Hematopoietic multipotent progenitor cell treated with erythropoietin and hydrocortisone succinate and interleukin-3 and kit ligand, for 6 days (in vitro differentiated cells): ENCODE measurements around the gene AFG3L2.

ENCODE experiments used
- DNase-seq: peaks from one replicate; pipeline ENCODE4 v3.0.0-alpha.2; 2015

AFG3L2 gene

DNA sequence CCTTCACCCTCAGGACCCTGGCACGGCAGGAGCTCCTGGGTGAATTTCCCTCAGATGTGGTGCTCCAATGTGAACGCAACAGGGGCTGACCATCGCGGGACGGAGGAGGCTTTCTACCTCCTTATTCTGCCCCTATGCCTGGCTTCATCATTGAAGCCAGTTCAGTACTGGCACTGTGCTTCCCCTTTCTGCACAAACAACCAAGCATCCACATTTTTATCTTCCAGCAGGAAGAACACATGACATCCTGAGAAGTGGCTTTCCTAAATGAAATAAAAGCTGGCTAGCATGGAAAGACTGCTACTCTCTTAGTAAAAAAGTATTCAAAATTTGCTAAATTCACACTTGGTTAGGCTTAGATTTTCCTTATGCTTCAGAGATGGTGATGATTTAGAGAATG, 24.8 kb downstream of the AFG3L2 start:
- no peak for DNase-seq

DNA sequence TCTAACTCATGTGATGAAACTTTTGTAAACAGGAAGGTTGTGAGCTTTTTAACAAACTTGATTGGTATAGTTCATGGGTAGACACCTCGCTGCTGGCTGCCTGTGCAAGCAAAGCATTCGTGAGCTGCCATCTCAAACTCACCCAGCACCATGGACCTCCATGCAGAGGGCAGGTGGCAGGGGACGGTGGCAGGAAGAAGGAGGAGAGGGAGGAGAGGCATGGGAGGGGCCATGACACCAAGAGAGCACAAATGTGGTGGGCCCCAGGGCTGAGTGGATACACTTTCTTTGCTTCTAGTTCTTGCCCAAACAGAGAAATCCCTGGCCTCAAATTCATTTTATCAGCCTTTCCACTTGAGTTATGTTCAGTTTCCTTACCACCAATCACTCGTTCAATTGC, 29.1 kb downstream of the AFG3L2 start:
- no peak for DNase-seq

DNA sequence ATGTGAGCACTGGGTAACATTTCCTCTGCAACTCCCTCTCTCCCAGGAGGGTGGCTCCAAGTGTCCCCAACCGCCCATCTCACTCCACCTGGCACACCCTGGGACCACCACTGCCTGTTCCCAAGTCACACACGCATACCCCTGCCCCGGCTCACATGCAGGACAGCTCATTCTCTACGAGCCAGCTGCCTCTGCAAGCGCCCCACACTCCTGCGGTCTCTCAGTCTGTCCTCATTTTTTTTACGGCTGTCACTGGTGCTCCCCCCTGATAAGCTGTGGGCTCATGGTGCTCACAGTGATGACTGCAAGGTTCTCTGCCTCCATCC, 30.8 kb downstream of the AFG3L2 start:
- DNase-seq, result no peak

DNA sequence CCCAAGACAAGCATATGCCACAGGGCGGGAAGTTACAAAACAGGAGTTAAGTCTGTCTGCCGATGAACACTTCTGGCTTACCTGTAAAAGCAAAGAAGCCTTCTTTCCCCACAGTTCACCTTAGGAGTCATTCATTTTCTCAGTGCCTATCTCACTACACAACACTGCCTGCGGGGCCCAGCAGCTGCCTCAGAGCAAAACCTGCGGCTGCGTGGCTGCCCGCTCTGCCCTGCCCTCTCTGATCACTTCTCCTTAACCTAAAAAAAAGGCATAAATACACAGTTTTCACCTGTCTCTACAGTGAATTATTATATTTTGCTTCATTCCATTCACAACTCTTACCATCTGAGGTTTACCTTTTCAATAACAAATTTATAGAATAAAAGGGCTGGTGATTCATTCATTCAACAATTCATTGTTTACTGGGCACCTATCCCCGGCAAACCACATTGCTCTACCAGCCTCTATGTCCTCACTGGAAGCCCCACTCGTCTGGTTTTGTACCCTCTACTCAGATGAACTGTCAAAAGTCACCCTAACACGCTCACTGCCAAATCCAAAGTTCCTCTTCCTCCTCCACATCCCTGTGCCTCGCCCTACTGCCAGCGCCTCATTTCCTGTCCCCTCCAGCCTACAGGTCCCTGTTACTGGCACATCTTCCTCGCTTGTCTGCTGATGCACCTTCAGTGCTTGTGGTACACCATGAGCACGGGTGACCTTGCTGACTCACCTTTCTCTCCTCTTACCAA, 31.4 kb downstream of the AFG3L2 start:
- DNase-seq, result no peak

DNA sequence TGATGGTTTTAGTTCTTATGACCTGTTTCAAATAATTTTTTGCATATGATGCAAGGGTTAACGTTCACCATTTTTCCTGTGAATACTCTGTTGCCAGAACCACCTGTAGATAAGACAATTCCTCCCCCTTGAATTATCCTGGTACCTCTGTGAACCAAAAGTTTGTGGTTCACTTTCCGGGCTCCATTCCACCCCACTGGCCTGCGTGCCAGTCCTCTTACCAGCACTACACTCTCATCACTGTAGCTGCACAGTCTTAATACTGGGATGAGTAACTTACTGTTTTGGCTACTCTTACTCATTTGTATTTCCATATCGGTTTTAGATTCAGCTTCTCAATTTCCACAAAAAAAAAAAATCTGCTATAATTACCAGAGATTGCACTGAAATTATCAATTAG, 34.4 kb downstream of the AFG3L2 start:
- DNase-seq, result no peak

DNA sequence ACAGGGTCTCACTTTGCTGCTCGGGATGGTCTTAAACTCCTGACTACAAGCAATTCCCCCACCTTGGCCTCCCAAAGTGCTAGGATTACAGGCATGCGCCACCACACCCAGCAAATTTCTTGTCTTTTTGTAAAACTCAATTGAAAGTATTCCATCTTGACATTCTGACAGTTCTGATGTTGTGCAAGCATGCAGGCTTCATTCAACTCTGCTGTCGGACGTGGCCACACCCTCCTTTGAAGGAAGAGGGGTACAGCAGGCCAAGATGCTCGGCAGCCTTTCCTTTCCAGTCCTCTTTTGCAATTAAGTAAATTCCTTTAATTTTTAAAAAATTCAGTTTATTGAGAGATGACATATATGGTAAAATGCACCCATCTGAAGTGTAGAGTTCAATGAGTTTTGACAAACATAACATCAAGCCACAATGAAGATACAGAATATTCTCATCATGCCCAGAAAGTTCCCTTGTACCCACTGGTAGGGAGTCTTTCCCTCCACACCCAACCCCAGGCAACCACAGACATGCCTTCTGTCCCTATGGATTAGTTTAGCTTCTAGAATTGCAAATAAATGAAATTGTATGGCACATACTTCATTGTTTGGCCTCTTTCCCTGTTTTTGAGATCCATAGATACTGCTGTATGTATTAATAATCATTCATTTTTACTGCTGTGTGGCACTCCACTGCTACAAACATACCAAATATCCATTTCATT, 35.9 kb downstream of the AFG3L2 start:
- DNase-seq, result no peak

DNA sequence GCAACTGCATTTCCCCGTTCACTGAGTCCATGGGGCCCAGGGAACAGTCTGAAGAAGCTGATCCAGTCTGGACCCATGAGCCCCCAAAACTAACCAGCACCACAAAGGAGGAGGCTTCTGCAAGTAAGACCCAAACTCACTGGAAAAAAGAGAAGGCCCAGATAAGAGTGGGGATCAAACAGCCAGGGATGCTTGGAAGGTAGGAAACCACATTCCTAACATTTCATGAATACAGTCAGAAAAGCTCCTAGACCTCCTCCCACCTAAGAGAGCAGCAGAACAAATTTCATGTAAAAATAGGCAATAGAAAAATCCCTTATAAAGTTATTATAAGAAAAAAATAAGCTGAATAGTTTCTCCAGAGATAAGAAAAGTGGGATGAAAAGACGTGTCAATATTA, 38.6 kb downstream of the AFG3L2 start:
- DNase-seq, result no peak

DNA sequence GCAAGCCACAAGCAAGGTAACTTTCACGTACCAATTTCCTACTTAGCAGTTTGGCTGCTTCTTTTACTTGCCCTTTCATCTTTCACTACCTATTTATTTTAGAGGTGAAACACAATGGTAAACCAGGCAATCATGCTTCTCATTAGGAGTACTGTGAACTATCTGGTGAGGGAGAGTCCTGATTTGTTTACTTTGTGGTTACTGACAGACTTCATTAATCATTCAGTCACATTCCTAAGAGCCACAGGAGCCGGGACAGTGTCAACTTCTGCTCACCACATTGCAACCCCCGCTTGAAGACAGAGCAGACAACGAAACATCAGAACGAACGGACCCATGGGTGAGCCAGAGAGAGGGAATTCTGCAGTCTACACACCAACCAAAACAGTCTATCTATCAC, 40.1 kb downstream of the AFG3L2 start:
- no peak for DNase-seq

DNA sequence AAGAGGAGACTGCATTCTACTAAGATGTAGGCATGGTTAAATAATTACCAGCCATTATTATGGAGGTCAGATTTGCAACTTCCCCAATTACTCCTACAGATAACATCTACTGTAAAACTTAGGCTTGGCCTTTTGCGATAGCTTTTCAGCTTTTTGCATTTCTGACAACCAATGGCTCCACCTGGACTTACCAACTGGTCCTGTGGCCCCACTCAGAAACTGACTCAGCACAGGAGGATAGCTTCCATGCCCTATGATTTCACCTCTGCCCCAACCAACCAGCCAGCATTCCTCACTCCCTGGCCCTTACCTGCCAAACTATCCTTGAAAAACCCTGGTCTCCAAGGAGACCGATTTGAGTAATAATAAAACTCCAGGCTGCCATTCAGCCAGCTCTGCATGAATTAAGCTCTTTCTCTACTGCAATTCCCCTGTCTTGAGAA, 40.8 kb downstream of the AFG3L2 start:
- peak; percentile 41 for DNase-seq

DNA sequence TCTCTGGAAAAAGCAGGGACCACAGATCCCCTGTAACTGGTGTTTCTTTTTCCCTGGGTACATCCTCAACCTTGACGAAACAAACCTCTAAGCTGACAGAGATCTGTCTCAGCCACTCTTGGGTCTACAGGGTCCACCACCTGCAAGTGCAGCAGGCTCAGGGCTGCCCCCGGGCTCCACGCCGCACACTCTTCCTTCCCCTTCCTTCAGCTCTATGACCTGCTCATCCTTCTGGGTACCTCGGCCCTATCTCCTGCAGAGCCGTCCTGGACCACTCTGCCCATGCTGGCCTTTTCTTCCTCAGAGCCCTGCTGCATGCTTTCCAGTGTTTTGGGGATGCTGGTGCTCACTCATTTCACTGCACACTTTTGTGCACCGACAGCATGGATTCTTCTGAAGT, 41.5 kb downstream of the AFG3L2 start:
- DNase-seq, result no peak

DNA sequence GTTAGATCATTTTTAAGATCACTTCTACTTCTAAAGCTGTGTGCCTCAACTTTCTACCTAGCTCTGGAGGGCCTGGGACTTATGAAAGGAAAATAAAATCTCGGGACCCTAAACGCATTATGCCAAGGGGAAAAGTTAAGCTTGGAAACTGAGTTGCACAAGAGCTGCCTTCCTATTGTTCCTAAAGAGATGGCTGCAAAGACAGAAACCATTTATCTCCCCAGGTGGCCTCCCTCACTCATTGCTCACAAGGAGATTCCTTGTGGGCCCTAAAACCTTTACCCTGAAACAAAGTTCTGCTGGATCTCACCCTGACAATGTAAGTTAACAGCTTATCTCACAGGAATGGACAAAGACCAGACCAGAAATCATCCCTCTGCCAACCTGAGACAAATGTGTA, 42.2 kb downstream of the AFG3L2 start:
- no peak for DNase-seq

DNA sequence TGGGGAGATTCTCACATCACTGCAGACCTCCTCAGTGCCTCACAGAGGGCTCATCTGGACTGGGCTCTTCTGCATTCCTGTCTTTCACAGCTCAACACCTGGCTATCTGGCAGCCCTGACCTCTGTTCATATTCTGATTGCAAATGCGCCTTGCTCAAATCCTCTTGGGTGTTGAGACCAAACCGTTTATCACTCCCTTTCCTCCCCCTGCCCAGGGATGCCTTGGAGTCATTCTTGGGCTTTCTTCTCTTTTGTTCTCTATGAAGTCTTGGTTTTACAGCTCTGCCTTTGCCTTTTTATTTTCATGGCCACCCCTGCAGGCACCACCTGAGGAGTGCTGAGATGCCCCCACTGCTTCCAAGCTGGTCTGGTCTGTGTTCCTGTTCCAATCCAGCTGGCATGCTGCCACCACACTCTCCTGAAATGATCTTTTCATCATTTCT, 42.6 kb downstream of the AFG3L2 start:
- no peak for DNase-seq

DNA sequence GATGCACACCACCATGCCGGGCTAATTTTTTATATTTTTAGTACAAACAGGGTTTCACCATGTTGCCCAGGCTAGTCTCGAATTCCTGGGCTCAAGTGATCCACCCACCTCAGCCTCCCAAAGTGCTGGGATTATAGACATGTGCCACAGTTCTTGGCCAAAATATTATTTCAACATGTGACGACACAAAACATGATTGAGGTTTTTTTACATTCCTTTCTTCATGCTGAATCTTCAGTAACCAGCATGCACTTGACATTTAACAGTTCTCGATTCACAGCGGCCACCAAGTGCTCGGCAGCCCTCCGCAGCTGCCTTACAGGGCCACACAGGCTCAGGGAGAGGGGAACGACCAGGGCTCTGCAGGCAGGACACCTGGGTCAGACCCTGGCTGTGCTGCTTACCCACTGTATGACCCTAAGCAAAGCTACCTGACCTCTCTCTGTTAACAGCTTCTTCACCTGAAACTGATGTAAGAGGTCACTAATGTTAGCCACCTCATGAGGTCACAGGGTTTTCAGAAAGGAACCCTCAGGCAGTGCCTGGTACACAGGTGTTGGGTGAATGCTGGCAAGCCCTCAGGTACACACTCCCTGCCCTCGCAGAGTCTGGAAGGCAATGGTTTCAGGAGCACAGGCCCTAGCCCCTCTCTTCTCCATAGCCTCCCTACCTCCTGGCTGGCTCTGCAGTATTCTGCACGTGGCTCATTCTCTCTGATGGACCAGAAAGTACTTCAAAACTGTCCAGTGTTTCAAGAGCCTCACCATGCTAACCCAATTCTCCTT, 43.3 kb downstream of the AFG3L2 start:
- no peak for DNase-seq

DNA sequence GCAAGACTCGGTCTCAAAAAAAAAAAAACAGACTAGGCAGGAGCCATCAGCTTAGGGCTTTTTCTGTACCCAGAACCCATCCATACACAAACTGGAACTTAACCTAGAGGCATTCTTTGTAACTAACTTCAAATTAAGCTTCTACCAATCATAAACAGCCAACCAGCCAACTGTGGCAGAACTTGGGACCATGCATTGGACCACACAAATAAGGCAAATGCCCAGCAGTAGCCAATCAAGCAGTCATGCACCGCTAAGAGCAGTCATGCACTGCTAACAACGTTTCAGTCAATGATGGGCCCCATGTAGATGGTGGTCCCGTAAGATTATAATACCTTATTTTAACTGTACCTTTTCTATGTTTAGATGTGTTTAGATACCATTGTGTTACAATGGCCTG, 46.3 kb downstream of the AFG3L2 start:
- DNase-seq, result no peak

DNA sequence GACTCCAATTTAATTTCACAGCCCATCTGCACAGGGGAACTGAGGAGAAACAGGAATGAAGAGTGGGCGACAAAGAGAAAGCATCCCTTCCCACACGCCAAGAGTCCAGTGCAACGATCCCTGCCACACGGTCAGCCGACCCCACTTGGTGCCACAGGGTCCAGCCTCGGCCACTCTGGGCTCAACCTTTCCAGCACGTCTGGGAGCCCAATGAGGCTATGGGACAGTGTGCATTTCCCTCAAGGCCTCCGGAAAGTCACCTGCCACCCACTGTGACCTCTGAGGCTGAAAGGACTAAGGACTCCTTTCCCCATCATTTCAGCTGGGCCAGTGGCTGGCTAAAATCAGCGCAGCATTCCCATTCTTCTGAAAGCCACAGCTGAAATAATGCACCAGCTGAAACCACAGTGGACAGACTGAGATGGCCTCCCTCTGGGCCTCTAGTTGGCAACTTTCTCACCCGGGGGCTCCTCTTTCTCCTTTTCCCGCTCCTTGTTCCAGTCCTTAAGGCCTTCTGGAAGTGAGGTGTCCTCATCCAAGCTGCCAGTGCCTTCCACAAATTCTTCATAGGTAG, 47.8 kb downstream of the AFG3L2 start:
- DNase-seq, result no peak

DNA sequence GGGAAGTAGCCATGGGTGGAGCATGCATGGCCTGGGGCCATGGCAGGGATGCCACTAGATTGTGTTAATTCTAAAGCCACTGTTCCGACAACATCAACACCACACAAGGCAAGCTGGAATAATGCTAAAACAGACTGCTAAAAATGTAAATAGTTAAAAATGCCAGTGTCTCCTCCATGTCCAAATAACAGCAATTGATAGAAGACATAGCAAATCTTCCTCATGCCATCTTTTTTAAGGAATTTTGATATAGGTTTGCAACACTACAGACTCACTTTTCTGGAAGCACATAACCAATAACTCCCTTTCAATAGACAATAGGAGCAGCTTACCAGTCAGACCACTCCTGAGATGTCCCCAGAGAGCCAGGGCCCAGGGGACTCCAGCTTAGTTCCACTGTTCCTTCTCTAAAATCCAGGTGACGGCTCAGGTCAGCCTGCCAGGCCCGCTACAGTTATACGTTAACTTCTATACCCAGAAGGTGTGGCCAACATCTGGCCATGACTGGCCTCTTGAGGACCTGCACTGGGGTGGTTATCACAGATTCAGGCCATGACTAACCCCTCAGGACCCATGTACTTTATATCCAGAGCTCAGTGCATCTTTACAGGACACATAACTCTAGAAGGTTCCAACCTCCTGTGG, 48.7 kb downstream of the AFG3L2 start:
- DNase-seq, result no peak

DNA sequence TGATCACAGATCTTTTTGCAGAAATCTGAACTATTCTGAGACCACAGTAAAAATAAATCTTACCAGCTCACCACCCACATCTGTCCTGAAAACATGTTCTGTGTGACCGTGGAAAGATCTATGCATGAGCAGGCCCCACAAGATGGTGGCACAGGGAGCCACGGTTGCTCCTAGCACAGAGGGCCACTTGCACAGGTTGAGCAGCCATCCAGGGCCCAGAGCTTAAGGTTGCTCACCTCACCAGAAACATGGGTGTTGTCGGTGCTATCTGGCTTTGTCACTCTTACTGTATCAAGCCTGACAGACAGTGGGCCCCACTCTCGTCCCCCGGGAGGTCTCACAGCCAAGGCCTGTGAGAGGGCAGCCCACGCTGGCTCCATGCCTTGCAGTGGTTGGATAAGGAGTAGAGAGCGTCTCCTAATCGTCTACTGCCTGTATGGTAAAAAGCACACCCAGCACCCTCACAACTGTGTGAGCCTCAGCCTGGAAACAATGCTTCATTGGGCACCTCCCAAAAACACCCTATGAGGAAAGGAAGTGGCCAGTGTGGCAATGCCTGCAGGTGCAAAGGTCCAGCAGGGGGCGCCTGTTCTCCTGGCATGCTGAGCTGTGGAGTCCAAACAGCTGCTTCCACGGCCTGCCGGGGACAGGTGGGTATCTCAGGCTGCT, 49.4 kb downstream of the AFG3L2 start:
- DNase-seq, result peak; percentile 93

DNA sequence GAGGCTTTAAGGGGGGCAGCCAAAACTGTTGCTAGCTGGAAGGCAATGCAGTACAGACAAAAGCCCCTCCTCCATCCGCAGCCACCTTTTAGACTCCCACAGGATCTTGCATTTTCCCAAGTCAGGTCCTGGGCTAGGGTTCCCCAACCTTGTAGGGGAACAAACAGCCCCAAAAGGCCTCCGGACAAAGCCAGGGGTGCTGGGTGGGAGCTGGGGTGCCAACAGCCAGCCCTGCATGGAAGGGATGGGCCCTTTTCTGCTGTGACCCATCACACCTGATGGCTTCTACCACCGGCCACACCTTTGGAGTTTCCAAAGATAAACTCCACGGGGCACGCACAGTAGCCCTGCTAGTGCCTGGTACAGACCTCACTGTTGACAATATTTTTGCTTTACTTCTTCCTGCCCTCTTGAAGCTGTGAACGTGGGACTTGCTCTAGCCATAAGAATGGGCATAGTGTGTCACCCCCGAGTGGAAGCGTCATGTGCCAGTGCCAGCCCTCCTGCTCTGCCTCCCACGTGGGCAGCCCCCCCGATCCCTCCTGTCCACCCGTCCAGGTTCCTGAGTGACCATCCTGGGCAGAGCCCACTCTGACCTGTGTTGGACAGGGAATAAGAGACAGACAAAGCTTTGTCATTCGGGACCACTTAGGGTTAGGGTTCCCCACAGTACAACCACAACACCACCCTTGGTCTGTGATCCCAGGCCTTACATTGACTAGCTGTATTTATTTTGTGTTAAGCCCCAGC, 50.1 kb downstream of the AFG3L2 start:
- no peak for DNase-seq

DNA sequence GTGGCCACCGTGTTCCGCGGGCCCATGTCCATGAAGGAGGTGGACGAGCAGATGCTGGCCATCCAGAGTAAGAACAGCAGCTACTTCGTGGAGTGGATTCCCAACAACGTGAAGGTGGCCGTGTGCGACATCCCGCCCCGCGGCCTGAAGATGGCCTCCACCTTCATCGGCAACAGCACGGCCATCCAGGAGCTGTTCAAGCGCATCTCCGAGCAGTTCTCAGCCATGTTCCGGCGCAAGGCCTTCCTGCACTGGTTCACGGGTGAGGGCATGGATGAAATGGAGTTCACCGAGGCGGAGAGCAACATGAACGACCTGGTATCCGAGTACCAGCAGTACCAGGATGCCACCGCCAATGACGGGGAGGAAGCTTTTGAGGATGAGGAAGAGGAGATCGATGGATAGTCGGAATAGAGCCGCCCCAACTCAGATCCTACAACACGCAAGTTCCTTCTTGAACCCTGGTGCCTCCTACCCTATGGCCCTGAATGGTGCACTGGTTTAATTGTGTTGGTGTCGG, 51.2 kb downstream of the AFG3L2 start:
- DNase-seq, result no peak

DNA sequence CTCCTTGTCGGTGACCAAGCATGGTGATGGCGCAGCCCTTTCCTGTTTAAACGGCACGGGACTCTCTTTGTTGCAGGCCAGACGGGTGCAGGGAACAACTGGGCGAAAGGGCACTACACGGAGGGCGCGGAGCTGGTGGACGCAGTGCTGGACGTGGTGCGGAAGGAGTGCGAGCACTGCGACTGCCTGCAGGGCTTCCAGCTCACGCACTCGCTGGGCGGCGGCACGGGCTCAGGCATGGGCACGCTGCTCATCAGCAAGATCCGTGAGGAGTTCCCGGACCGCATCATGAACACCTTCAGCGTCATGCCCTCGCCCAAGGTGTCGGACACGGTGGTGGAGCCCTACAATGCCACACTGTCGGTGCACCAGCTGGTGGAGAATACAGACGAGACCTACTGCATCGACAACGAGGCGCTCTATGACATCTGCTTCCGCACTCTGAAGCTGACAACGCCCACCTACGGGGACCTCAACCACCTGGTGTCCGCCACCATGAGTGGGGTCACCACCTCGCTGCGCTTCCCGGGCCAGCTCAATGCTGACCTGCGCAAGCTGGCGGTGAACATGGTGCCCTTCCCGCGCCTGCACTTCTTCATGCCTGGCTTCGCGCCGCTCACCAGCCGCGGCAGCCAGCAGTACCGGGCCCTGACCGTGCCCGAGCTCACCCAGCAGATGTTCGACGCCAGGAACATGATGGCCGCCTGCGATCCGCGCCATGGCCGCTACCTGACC, 51.9 kb downstream of the AFG3L2 start:
- no peak for DNase-seq

DNA sequence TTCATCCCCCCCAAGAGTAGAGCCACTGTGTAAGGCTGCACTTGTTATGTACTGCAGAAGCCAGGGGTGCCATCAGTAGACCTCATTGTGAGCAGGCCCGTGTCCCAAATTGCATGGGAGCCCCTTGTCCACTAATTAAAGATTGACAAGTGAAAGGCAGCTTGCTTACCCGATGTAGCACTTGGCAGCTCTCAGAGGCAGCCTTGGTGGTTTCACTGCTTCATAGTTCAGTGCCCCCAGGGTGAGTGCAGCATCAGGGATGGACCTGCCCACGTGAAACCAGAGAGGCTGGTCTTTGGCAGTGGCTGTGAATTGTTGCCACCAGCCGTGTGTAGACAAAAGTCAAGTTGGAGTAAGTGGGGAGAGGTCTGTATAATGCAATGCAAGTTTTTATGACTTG, 55.7 kb downstream of the AFG3L2 start:
- DNase-seq, result no peak
